ENCODE measurements around the gene ZG16.
A peak's percentile ranks its signal among the peaks of the same experiment; 100 is the strongest.
"Not testable (repeated sequence)": the region's sequence is repeated elsewhere in the genome, so short reads cannot be mapped to it uniquely, and the experiment has no call there.

ZG16 gene, protein sequence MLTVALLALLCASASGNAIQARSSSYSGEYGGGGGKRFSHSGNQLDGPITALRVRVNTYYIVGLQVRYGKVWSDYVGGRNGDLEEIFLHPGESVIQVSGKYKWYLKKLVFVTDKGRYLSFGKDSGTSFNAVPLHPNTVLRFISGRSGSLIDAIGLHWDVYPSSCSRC

DNA sequence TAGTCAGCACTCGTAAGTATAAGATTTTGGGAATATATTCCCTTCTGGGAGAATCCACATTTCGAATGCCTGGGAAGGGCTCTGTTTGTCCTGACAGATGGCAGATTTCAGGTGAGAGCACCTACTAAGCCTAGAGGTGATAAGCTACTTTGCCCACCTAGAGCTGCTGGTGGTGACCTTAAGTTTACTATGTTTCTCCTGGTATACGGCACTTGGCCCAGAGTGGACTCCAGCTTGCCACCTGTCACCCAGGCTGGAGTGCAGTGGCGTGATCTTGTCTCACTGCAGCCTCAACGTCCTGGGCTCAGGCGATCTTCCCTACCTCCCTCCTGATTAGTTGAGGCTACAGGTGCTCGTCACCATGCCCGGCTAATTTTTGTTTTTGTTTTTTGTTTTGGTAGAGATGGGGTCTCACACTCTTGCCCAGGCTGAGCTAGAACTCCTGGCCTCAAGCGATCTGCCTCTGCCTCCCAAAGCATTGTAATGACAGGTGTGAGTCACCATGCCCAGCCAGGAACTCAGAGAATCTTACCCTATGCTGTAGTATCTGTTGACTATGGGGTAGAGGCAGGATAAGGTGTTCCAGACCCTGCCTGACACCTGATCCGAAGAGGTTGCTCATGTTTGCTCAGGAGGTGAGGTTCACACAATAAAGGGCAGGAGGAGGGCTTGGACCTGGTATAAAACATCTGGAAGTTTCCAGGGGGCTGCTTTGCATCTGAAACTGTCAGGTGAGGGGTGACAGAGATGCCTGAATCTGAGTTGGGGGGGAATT is at the start of gene ZG16:
ZG16 (plus strand) TSS at position 681 of the 775 bp plus-strand sequence. CDS start 1,011 bp downstream, outside the sequence.
- H3K36me3 ChIP-seq: no peaks in the 10 kb centered on the region
- no peak within 1 kb of the TSS for H3K4me3 ChIP-seq (ENCODE audit: low read depth, low read length)

DNA sequence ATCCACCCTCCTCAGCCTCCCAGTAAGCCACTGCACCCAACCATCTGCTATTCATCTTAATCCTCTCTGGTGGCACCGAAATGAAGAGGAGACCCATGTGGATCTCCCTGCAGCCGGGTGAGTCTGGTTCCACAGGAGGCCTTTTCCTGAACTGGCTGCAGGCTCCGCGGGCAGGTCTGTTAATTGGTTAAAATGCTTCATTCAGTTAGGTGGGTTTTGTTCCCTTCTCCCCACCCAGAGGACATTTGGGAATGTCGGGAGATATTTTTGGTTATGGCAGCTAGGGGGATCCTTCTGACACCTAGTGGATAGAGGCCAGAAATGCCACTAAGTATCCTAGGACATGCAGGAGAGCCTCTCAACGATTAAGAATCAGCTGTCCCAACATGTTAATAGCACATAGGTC is 48.9 kb upstream of the ZG16 start:
- Histone ChIP-seq H3K27ac (peak overlapping the region; percentile 85), H3K36me3 (no peaks in the 10 kb centered on the region)
- DNase-seq: peak; percentile 71

More for the DNA sequence above, at the start of gene ZG16:
- Histone ChIP-seq H3K27me3 (ENCODE audit: insufficient read depth, low read depth, severe bottlenecking) (no peaks in the 10 kb centered on the region), H3K9me3 (ENCODE audit: severe bottlenecking) (no peaks in the 10 kb centered on the region), H3K27ac (peak within 1 kb of the TSS; percentile 72)
- peak; percentile 50 for DNase-seq
- TF ChIP-seq, protein P1, sequence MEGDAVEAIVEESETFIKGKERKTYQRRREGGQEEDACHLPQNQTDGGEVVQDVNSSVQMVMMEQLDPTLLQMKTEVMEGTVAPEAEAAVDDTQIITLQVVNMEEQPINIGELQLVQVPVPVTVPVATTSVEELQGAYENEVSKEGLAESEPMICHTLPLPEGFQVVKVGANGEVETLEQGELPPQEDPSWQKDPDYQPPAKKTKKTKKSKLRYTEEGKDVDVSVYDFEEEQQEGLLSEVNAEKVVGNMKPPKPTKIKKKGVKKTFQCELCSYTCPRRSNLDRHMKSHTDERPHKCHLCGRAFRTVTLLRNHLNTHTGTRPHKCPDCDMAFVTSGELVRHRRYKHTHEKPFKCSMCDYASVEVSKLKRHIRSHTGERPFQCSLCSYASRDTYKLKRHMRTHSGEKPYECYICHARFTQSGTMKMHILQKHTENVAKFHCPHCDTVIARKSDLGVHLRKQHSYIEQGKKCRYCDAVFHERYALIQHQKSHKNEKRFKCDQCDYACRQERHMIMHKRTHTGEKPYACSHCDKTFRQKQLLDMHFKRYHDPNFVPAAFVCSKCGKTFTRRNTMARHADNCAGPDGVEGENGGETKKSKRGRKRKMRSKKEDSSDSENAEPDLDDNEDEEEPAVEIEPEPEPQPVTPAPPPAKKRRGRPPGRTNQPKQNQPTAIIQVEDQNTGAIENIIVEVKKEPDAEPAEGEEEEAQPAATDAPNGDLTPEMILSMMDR (IDR thresholded peaks at IDR 0.05; ENCODE audit: low read depth, low read length): no peak

DNA sequence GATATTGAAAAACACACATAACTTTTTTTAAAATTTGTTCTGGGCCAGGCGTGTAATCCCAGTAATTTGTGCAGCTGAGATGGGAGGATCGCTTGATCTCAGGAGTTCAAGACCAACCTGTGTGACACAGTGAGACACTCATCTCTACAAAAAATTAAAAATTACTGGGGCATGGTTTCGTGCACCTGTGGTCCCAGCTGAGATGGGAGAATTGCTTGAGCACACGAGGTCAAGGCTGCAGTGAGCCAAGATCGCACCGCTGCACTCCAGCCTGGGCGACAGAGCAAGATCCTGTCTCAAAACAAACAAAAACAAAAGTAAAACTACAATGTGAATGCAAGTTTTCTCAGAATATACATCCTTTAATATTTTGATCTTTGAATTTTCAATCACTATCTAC is 47.4 kb upstream of the ZG16 start:
- Histone ChIP-seq H3K4me3 (ENCODE audit: low read depth, low read length) (no peak overlapping the region), H3K9me3 (ENCODE audit: severe bottlenecking) (no peaks in the 10 kb centered on the region), H3K27ac (no peak overlapping the region), H3K36me3 (no peaks in the 10 kb centered on the region), H3K27me3 (ENCODE audit: insufficient read depth, low read depth, severe bottlenecking) (no peaks in the 10 kb centered on the region)
- TF ChIP-seq, protein P1 (IDR thresholded peaks at IDR 0.05; ENCODE audit: low read depth, low read length): no peak
- DNase-seq: no peak

More for the DNA sequence above, 48.9 kb upstream of the ZG16 start:
- Histone ChIP-seq H3K27me3 (ENCODE audit: insufficient read depth, low read depth, severe bottlenecking) (no peaks in the 10 kb centered on the region), H3K9me3 (ENCODE audit: severe bottlenecking) (no peaks in the 10 kb centered on the region), H3K4me3 (ENCODE audit: low read depth, low read length) (peak overlapping the region; percentile 38)
- TF ChIP-seq, protein P1 (IDR thresholded peaks at IDR 0.05; ENCODE audit: low read depth, low read length): peak; percentile 72

DNA sequence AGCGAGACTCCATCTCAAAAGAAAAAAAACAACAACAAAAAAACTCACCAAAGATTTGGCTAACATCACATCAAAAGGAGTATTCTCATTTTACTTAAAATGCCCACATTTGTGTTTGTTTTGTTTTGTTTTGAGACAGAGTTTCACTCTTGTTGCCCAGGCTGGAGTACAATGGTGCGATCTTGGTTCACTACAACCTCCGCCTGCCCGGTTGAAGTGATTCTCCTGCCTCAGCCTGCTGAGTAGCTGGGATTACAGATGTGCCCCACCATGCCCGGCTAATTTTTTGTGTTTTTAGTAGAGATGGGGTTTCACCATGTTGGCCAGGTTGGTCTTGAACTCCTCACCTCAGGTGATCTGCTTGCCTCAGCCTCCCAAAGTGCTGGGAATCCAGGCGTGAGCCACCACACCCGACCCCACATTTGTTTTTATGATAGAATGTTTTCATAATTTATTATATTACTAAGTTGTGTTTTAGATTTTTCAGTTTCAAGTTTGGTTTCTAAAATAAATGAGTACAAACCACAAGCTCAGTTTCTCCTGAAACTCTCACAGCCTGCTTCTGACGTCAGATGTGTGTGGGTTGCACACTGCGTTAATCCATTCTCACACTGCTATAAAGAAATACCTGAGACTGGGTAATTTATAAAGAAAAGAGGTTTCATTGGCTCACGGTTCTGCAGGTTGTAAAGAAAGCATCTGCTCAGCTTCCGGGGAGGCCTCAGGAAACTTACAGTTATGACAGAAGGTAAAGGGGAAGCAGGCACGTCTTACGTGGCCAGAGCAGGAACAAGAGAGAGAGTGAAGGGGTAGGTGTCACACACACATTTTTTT is 46.1 kb upstream of the ZG16 start:
- not testable (repeated sequence) for H3K36me3 ChIP-seq; H3K27ac ChIP-seq; H3K27me3 ChIP-seq (ENCODE audit: insufficient read depth, low read depth, severe bottlenecking); DNase-seq; H3K9me3 ChIP-seq (ENCODE audit: severe bottlenecking); H3K4me3 ChIP-seq (ENCODE audit: low read depth, low read length)

DNA sequence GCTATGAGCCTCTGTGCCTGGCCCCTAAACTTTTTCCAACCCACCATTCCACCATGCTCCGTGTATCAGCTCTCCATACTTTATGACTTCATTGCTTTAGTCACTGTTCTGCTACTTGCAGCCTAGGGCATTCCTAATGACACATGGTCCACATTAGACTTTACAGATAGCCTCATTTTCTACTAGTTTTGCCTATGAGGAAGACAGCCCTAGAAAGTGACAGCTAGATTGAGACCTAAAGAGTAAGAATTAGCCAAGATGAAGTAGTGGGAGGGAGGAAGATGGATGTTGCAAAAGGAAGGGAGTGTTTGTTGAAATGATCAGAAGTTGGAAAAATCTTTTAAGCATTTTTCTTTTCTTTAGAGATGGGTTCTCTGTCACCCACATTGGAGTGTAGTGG is 43.3 kb upstream of the ZG16 start:
- Histone ChIP-seq H3K9me3 (ENCODE audit: severe bottlenecking) (no peaks in the 10 kb centered on the region), H3K27ac (no peak overlapping the region), H3K4me3 (ENCODE audit: low read depth, low read length) (no peak overlapping the region), H3K27me3 (ENCODE audit: insufficient read depth, low read depth, severe bottlenecking) (no peaks in the 10 kb centered on the region), H3K36me3 (no peaks in the 10 kb centered on the region)
- TF ChIP-seq, protein P1 (IDR thresholded peaks at IDR 0.05; ENCODE audit: low read depth, low read length): no peak
- no peak for DNase-seq

DNA sequence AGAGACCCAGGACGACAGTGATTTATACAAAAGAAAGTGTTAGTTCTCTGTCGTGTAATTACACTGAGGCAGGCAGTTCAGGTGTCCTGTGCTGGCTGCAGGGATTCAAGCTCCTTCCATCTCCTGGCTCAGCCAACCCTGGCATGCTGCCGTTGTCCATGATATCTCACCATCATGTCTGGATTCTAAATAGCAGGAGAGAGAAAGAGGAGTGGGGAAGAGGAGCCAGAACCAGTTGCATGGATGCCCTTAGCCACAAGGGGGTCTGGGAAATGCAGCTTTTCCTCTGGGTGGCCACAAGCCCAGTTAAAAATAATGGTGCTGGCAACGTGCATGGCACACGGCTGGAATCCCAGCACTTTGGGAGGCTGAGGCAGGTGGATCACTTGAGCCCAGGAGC is 41.9 kb upstream of the ZG16 start:
- Histone ChIP-seq H3K9me3 (ENCODE audit: severe bottlenecking) (no peaks in the 10 kb centered on the region), H3K36me3 (no peaks in the 10 kb centered on the region), H3K27ac (no peak overlapping the region), H3K27me3 (ENCODE audit: insufficient read depth, low read depth, severe bottlenecking) (no peaks in the 10 kb centered on the region), H3K4me3 (ENCODE audit: low read depth, low read length) (no peak overlapping the region)
- TF ChIP-seq, protein P1 (IDR thresholded peaks at IDR 0.05; ENCODE audit: low read depth, low read length): peak; percentile 41
- DNase-seq: peak; percentile 18

Measured in WERI-Rb-1 (cell line).